DLD1 (cell line): ENCODE measurements around the gene LAMA4.

Source experiments
- in situ Hi-C: cut with HindIII; loops from 2 replicates; pipeline ENCODE4 v1.10.0; 2017; ENCODE audit warnings: low sequenced_read_pairs

The LAMA4 gene

DNA sequence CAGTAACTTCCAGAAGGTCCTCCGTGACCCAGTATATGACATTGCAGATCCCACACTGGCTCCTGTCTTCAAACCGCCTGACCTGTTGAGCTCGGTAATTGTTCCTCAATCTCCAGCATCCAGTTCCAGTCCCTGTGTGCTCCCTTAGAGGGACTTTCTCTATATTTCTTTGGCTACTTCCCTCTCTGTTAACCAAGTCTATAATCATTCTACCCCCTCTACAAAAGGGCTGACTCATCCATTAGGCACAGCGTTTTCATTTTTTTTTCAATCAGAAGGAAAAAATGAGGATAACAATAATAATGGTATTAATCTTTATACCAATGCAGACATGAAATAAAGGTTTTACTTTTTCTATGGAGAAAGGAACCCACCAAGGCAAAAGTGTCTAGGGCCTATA is 97.7 kb downstream of the LAMA4 start:
- in situ Hi-C loops: no loop called here

DNA sequence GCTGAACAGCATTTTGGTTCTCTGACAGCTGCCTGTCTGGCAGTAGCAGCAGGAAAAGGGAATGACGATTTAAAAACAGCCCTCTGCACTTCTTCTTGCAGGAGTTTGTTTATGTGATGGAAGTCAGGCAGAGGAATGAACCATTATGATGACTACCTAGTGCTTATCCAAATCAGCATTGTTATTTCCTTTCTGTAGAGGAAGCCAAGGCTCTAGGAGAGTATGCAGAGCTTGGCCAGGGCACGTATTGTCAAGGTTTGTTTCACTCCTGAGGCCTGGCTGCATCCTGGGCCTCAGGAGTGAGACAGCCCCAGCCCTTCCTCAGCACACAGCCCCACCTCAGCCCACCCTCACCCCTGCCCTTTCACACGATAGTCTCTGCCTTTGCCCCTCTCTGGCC is 98.5 kb downstream of the LAMA4 start:
- in situ Hi-C loops: no loop called here

DNA sequence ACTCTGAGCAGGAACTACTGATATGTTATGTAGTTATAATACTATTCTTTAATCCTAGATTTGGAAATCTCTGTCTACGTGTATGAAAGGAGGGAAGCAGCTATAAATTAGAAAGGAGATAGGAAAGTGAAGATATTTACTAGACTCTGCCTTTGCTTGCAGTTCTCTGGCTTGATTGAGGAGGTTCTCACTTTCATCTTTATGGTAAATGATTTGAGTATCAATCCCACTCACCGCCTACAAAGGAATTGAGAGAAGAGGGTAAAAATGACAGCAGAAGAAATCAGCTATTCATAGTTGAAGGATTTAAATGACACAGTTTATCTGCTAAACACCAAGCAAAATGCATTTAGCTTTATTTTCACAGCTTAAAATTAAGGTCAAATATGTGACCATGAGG is 99.7 kb downstream of the LAMA4 start:
- in situ Hi-C loops: no loop called here

DNA sequence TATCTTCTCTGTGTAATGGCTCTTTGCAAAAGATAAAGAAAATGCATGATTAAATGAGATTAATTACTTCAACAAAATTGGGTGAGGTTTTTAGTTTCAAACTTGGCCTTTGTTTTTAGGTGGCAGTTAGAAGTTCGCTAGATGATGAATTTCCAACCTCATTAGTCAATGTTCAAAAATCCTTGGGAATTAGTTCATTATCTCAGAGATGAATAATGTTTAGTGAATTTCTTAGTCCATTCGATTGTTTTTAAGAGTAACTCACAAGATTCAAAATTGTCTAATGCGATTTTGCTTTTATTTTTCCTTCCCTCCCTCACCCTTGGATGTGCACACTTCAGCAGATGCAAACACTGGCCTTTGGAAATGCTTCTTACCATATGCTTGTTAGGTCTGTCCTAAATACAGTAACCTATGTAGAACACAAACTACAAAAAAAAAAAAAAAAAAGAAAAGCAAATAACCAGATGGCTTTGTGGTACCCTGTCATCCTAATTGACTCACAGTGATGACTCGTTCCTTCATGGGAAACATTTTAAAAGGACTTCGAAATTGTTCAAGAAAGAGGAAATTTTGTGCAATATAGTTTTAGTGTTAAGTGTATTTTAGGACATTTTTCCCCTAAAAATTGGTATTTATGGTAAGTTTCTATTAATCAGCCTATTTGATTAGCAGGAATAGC is 100.3 kb downstream of the LAMA4 start:
- in situ Hi-C loops: no loop called here

DNA sequence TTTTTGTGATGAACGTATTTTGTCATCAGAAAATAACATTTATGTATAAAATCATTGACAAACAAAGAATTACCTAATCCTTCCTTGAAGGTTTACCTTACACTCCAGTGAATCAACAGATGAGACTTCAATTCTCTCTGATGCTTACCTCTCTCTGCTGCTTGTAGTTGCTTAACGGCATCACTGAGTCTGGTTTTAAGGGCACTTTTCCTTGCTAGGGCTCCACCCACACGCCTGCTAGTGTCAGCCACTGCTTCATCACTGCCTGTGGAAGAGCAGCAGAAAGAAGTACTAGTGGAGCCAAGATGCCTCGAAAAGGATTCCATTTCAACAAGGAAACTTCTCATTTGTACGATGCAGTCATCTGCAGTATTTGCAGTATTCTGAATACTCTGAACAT is 104.0 kb downstream of the LAMA4 start:
- in situ Hi-C loops: no loop called here

DNA sequence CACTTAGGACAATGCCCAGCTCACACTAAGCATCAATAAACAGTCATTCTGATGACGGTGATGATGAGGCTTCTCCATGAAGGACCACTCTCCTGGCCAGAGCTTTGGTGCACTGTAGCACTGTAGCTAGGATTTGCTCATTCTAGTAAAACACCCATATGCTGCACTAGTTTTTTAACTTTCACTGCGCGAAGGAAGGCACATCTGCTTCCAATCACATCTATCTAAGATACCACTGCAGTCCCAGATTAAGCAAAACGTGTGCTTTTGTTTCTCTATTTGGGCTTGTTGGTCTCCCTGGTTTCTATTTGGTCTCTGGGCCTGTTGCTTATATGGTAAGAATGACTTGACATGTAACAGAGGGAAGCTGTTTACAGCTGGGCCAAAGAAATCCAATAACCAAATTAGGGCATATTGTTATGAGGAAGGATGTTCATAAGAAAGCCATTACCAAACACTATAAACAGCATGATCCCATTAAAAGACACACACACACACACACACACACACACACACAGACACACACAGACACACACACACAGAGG is 104.6 kb downstream of the LAMA4 start:
- in situ Hi-C loops: no loop called here

DNA sequence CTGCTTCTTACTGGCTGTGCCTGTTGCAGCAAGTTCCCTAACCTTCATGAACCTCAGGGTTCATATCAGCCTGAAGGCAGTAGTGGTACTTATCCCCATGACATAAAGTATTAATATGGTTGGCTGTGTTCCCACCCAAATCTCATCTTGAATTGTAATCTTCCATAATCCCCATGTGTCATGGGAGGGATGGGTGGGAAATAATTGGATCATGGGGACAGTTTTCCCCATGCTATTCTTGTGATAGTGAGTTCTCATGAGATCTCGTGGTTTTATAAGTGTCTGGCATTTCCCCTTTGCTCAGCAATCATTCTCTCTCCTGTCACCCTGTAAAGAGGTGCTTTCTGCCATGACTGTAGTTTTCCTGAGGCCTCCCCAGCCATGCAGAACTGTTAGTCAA is 105.1 kb downstream of the LAMA4 start:
- in situ Hi-C loops: no loop called here

DNA sequence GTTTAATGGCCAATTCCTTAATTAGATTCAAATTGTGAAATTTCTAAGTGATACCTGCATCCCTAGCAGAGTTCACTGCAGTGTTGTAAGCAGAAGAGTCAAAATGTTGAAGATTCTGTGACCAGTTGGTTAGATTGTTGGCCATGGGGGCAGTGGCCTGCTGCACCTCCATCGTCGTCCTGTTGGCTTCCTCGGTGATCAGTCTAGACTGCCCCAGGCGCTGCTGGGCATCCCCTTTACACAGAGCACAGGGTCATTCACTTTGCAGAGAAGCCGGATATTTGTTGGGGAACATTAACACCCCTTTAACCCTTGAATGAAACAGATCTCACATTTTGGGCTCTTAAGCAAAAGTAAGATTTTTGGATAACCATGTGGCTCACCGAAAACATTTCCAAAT is 106.3 kb downstream of the LAMA4 start:
- in situ Hi-C loops: no loop called here

DNA sequence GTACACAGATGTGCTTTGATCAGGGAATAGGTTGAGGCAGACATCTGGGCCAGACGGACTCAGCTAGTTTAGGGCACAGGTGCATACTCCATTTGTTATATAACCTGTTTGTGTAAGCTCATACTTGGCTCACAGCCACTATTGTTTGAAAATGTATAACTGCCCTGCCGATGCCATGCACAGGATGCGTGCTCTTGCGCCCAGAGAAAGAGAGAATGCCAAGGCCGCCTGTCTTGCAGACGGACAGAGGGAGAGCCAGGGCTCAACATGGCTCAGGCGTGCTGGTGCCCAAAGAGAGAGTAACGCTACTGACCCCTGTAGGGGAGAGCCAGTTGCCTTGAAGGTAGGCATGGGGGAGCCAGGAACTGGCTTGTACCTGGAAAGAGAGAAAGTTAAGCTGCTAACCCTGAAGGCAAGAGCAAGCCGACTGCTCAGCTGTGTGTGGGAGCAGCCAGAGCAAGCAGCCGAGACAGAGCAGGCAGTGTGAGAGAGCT is 109.2 kb downstream of the LAMA4 start:
- in situ Hi-C loops: no loop called here

DNA sequence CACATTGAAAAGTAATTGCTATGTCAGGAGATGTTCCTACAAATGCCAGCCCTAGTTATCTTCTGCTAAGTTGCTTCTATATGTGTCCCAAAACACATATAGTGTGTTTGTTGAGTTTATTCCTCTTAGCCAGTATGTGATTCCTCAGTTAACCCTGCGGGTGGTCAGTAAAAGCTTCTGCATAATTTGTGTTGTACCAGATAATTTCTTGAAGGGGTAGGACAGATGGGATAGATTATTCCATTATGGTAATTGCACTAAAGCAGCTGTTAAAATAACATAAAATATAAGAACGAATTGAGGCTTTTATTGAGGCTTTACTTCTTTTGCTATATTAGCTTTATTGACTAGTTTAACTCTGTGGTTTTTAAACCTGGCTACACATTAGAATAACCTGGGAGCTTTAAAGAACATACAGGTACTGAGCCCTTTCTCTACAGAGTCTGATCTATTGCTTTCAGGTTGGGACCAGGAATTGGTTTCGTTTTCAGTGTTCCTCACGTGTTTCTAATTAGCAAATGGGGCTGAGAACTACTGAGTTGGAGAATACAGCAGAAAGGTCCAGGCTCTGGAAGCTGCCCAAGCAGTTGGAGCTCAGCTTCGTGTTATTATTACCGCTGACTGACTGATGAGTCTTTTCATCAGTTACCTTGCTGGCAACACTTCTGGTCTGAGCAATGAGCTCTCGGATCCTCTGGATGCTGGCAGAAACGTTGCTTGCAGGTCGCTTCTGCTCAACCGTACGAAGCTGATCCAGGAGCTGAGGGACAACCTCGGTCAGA is 110.0 kb downstream of the LAMA4 start:
- in situ Hi-C loops: no loop called here

DNA sequence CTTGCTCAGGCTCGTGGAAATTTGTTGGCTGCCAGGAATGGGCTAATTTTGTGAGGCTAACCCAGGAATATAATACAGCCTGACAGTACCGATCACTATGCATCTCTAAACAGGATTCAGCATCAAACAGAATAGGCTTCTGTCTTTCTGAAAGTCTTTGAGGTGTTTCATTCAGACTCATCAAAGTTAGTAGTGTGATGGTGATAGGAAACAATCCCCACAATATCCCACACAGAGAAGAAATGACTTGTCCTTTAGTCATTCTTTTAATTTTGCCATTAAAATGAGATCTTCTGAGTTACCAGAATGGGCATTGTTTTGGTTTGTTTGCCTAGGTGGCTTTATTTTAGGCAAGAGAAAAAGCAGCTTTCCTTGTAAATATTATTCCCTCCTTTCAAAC is 112.7 kb downstream of the LAMA4 start:
- in situ Hi-C loops: no loop called here

DNA sequence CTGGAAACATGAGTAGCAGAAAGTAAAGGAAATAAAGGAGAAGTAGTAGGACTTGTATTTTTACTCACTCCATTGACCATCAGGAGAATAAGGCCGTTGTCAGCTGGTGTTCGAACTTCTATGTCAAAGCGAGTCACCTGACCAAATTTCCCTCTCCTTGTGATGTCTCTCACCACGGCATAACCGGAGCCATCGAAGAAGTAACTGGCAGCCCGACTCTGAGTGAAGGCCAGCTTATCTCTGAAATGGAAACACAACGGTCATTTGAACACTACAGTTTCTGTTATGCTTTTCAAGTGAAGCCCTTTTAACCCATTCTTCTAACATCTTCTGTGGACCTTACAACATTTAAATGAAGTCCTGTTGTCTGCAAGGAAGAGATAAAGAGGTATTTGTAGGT is 115.3 kb downstream of the LAMA4 start:
- in situ Hi-C loops: no loop called here

DNA sequence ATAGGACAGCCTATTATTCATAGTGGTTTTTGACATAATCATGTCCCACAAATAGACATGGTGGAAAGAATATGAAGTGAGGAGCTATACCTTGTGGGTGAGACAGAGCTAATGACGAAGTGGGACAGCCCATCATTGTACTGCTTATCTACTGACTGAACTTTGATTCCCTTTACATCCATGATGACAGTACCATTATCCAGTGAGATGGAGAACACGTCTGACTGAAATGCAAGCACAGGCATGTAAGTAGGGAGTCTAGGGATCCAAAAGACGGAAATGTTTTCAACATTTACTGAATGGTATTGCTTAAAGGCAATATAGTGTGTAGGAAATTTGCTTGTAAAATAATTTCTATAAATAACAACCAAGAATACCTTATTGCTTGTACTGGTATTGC is 123.5 kb downstream of the LAMA4 start:
- in situ Hi-C loops: no loop called here

DNA sequence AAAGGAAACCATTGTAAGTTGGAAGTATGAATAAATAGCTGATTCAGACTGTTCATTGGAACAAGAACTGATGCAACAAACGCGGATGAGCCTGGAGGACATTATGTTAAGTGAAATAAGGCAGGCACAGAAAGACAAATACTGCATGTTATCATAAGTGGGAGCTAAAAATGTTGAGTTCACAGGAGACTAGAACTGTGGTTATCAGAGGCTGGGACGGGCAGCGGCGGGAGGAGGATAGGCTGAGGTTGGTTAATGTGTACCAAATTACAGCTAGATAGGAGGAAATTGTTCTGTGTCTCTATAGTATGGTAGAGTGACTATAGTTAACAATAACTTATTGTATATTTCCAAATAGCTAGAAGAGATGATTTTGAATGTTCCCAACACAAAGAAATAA is 126.2 kb downstream of the LAMA4 start:
- in situ Hi-C loops: no loop called here

DNA sequence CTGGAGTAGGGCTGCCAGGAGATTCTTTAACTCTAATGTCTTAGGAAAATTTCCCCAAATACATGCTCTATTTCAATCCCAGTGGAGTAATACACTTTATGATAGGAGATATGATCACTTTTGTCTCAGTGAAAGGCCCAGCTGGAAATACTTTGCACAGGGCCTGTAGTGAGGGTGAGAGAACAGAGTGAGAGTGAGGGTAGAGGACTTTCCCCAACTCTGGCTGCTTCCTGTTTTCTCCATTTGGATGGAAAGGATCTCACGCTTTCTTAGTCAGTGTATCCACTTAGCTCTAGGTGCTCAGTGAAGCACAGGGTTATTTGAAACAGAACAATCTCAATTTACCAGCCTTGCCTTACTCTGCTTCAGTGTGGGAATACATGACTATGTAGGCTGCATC is 130.4 kb downstream of the LAMA4 start:
- in situ Hi-C loops: no loop called here

DNA sequence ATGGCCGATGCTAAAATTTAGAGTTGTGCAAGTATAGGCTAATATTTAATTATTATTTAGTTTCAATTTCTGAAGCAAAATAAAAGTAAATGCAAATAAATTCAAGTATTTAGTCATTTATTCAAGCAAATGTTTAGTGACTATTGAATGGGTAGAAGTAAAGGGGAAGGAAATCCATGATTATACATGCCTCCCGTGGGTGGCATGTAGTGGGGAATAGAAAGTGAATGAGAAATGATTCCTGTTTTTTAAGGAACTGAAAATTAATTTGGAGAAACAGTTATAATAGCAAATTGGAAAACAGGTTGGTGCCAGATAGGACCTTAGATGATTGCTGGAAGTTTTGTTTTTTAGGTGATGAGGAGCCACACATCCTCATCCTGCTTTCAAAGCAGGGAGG is 131.6 kb downstream of the LAMA4 start:
- in situ Hi-C loops: no loop called here

DNA sequence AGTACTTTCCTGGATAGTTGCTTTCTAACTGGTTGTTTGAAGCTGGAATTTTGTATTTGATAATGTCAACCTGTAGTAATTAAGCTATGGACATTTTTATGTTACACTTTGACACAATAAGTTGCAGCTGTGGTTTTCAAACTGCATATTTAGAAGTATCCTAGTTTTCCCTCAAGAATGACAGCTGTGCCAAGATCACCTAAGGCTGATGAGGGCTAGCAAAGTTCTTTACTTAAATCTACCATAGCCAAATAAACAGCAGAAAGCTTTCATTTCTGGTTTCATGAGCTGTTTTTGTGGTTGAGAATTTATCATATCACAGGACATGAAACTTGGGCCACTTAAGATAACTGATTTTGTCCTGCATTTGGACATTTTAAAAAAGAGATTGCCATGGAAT is 136.3 kb downstream of the LAMA4 start:
- in situ Hi-C loops: no loop called here

DNA sequence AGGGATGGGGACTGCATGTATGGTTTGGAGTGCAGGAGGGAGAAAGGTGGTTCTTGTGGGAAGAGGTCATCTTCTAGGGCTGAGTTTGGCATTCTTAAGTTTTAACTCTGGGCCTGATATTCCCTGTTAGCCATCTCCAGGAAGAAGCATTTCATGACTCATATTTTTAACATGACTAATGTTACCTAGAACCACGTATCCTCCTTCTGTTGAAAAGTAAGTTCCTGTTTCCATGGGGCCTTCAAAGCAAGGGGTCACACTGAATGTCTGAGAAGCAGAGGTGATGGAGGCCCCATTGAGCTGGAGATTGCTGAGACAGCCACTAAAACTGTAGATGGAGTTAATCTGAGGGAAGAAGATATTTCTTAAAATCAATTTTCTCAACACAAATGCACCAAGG is 136.8 kb downstream of the LAMA4 start:
- in situ Hi-C loops: no loop called here

DNA sequence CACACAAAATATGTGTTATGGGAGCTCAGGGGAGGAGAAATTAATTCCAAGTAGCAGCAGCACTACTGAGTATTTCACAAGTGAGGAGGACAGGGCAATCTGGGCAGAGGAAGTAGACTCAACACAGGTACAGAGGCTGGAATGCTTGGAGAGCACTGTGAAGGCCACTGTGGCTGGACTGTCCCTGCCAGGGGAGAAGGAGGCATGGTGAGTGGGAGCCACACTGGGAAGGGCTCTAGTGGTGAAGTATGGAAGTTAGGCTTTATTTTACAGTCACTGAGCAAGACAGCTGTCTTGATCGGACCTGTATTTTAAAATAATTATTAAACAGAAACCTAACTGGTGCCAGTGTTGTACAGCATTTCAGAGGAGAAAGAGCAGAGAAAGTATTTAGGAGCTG is 138.1 kb downstream of the LAMA4 start:
- in situ Hi-C loops: no loop called here

DNA sequence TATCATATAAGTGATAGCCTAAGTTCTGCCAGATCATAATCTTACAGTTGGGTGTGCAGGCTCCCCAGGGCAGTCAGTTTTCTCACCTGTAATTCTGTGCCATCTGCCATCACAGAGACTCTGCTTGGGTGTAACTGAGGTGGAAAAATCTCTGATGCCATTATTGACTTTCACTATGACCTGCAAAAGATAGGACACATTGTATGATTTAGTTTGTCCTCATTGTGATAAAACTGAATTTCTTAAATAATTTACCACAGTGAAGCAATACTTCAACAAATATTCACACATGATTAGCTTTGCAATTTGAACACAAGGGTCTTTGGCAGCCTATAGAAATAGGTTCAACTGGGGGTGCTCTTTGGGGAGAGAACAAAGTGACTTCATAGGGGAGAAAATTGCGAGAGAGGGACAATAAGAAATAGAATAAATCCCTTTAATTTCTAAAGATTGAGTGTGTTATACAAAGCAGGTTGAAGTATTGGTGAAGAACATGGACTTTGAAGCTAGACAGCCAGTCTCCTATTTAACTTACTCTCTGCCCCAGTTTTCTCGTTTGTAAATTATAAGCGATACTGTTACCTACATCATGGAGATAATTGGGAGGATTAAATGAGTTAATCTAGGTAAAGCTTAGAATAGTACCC is 139.7 kb downstream of the LAMA4 start:
- in situ Hi-C loops: no loop called here

DNA sequence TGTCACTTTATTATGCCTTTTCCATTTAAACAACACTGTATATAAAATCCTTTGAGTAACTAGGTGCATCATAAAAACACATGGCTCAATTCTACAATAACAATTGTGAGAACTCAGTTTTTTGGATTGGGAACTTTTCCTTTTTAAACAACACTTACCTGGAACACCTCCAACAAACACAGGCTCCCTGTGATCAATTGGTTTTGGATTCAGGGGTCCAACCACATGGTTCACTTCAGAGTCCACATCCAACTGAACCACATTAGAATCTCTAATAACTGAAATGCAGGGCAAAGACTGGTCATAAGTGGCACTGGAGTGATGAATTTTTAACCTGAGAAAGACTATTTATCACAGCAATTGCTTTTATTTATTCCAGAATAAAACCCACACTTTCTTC is 140.4 kb downstream of the LAMA4 start:
- in situ Hi-C loops: no loop called here

DNA sequence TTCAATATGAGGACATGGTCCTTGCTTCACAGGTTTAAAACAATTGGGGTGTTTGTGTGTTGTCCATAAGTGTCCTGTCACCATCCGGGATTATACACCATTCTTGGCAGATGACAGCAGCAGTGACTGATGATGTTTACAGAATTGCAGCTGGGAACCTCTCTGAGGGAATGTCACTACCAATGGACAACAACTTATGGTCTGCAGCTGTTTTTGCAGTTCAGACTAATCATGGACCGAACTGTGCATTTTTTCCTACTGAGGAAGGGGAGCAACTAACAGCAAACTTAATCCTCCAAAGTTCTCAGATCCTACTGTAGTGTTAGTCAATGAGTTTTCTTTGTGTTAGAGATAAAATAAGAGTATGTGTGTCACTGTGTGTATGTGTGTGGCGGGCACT is 140.9 kb downstream of the LAMA4 start:
- in situ Hi-C loops: no loop called here
